ENCODE data around the gene REM2.
A peak's percentile ranks its signal among the peaks of the same experiment; 100 is the strongest.

REM2 gene

GRCh38 chr14:22877000-22877501 is 6.0 kb upstream of the REM2 start:
- Histone ChIP-seq H3K4me1 (ENCODE audit: control insufficient read depth, low read length) (peaks cover 17% of the 10 kb centered on the region), H3K36me3 (ENCODE audit: control insufficient read depth, low read length) (peaks cover 62% of the 10 kb centered on the region), H3F3A (ENCODE audit: control insufficient read depth, insufficient read depth) (peaks cover 8% of the 10 kb centered on the region), H3K27ac (ENCODE audit: low read depth, low read length) (no peak overlapping the region), H3K4me2 (ENCODE audit: low read length) (no peak overlapping the region), H4K20me1 (ENCODE audit: control insufficient read depth, insufficient read depth, low read depth, low read length) (peaks cover 6% of the 10 kb centered on the region), H3K9me2 (replicated peaks; ENCODE audit: control insufficient read depth, low read length) (no peaks in the 10 kb centered on the region), H3K27me3 (ENCODE audit: control insufficient read depth, low read length) (no peaks in the 10 kb centered on the region), H3K79me2 (ENCODE audit: control insufficient read depth, low read length) (peaks cover 21% of the 10 kb centered on the region), H3K9me3 (ENCODE audit: control insufficient read depth, insufficient read depth, low read length) (no peaks in the 10 kb centered on the region), H3K4me3 (ENCODE audit: low read length) (no peak overlapping the region)
- no peak for TF ChIP-seq CTCF (IDR thresholded peaks at IDR 0.05; ENCODE audit: low read depth, low read length, poor library complexity, severe bottlenecking)
- TF ChIP-seq EZH2phosphoT487 (IDR thresholded peaks at IDR 0.05; ENCODE audit: borderline replicate concordance, low read length): no peak

- no peaks in the 10 kb centered on the region for H3K27me3 ChIP-seq (ENCODE audit: control insufficient read depth, low read length)
- H3K4me1 ChIP-seq (ENCODE audit: control insufficient read depth, low read length): peaks cover 21% of the 10 kb centered on the region
- no peak overlapping the region for H3K27ac ChIP-seq (ENCODE audit: low read depth, low read length)
- H3K79me2 ChIP-seq (ENCODE audit: control insufficient read depth, low read length): peaks cover 7% of the 10 kb centered on the region
- no peak overlapping the region for H3K4me2 ChIP-seq (ENCODE audit: low read length)
- no peak for TF ChIP-seq CTCF (IDR thresholded peaks at IDR 0.05; ENCODE audit: low read depth, low read length, poor library complexity, severe bottlenecking)
- no peak for TF ChIP-seq EZH2phosphoT487 (IDR thresholded peaks at IDR 0.05; ENCODE audit: borderline replicate concordance, low read length)
- H4K20me1 ChIP-seq (ENCODE audit: control insufficient read depth, insufficient read depth, low read depth, low read length): no peaks in the 10 kb centered on the region
- peaks cover 47% of the 10 kb centered on the region for H3K36me3 ChIP-seq (ENCODE audit: control insufficient read depth, low read length)
- no peak overlapping the region for H3K4me3 ChIP-seq (ENCODE audit: low read length)
- H3K9me2 ChIP-seq (replicated peaks; ENCODE audit: control insufficient read depth, low read length): no peaks in the 10 kb centered on the region
- H3F3A ChIP-seq (ENCODE audit: control insufficient read depth, insufficient read depth): peaks cover 8% of the 10 kb centered on the region; the same call in 1 of the 2 replicates
- H3K9me3 ChIP-seq (ENCODE audit: control insufficient read depth, insufficient read depth, low read length): no peaks in the 10 kb centered on the region
These were observed 4.5 kb upstream of the REM2 start for GRCh38 chr14:22878271-22879246.

GRCh38 chr14:22882064-22882463 is 958 bp upstream of the REM2 start:
- H4K20me1 ChIP-seq (ENCODE audit: control insufficient read depth, insufficient read depth, low read depth, low read length): no peaks in the 10 kb centered on the region
- peaks cover 14% of the 10 kb centered on the region for H3K36me3 ChIP-seq (ENCODE audit: control insufficient read depth, low read length)
- H3K4me2 ChIP-seq (ENCODE audit: low read length): peak overlapping the region; percentile 27; the same call in 1 of the 2 replicates
- H3K27ac ChIP-seq (ENCODE audit: low read depth, low read length): no peak overlapping the region
- no peak overlapping the region for H3K4me3 ChIP-seq (ENCODE audit: low read length)
- H3F3A ChIP-seq (ENCODE audit: control insufficient read depth, insufficient read depth): peaks cover 20% of the 10 kb centered on the region
- no peaks in the 10 kb centered on the region for H3K9me3 ChIP-seq (ENCODE audit: control insufficient read depth, insufficient read depth, low read length)
- H3K79me2 ChIP-seq (ENCODE audit: control insufficient read depth, low read length): no peaks in the 10 kb centered on the region
- H3K9me2 ChIP-seq (replicated peaks; ENCODE audit: control insufficient read depth, low read length): no peaks in the 10 kb centered on the region
- peaks cover 54% of the 10 kb centered on the region for H3K4me1 ChIP-seq (ENCODE audit: control insufficient read depth, low read length)
- TF ChIP-seq CTCF (IDR thresholded peaks at IDR 0.05; ENCODE audit: low read depth, low read length, poor library complexity, severe bottlenecking): no peak
- TF ChIP-seq EZH2phosphoT487 (IDR thresholded peaks at IDR 0.05; ENCODE audit: borderline replicate concordance, low read length): no peak
- H3K27me3 ChIP-seq (ENCODE audit: control insufficient read depth, low read length): no peaks in the 10 kb centered on the region

Measured in DOHH2 (cell line).